Stomach (tissue), 9 donors: ENCODE results near the gene CABLES1. TPM values are rescaled to one million over a fixed set of nuclear protein-coding genes. Genes with fewer than 3 reads are reported as not detected.

Experiments
- DNase-seq, 2 donors: peaks; one replicate each; pipeline versions ENCODE4 v3.0.0 to v3.0.0-alpha.2; 2013 to 2019
- H3K27ac ChIP-seq, 5 donors: fragments of 200-600 bp in 4 of 5; sonication (generic) in 4 of 5; one replicate each; pipeline ENCODE4 v1.5.1; 2013 to 2019; ENCODE audit warnings: mild to moderate bottlenecking in 1 of 5, moderate library complexity in 1 of 5
- H3K27me3 ChIP-seq, 3 donors: fragments of 200-600 bp; sonication (generic); one replicate each; pipeline ENCODE4 v1.5.1; 2017 to 2019; ENCODE audit warnings: mixed run types in 1 of 3
- H3K36me3 ChIP-seq, 4 donors: fragments of 200-600 bp; sonication (generic); 1 replicate in 3 of 4; 2 replicates in 1 of 4; pipeline ENCODE4 v1.5.1; 2016 to 2019
- H3K4me1 ChIP-seq, 4 donors: fragments of 200-600 bp; sonication (generic); one replicate each; pipeline ENCODE4 v1.5.1; 2016 to 2019
- H3K4me3 ChIP-seq, 4 donors: fragments of 200-600 bp; sonication (generic) in 3 of 4; one replicate each; pipeline ENCODE4 v1.5.1; 2016 to 2019; ENCODE audit warnings: mild to moderate bottlenecking in 1 of 4
- H3K9me3 ChIP-seq, 4 donors: fragments of 200-600 bp; sonication (generic); one replicate each; pipeline ENCODE4 v1.5.1; 2016 to 2019
- CTCF ChIP-seq, 7 experiments: fragments of 450-650 bp in 4 of 7; fragments of 200-600 bp in 3 of 7; sonication (generic) in 3 of 7; IDR thresholded peaks; one replicate each; pipeline ENCODE4 v1.5.1; 2016 to 2019; ENCODE audit warnings: antibody characterized with exemption in 7 of 7, control low read depth in 2 of 7, mild to moderate bottlenecking in 1 of 7
- EP300 ChIP-seq: sonication (generic); formaldehyde crosslinking; IDR thresholded peaks from one replicate; pipeline ENCODE4 v1.6.1; 2017; ENCODE audit warnings: antibody characterized with exemption
- POLR2A ChIP-seq, 4 donors: fragments of 450-650 bp; IDR thresholded peaks; one replicate each; pipeline ENCODE4 v1.6.1; 2016; ENCODE audit warnings: antibody characterized with exemption in 4 of 4, control low read depth in 2 of 4, mild to moderate bottlenecking in 1 of 4, moderate library complexity in 1 of 4
- POLR2AphosphoS5 ChIP-seq, 3 donors: sonication (generic); formaldehyde crosslinking; IDR thresholded peaks; one replicate each; pipeline ENCODE4 v1.6.1; 2016; ENCODE audit warnings: antibody characterized with exemption in 3 of 3
- WGBS, 5 donors: extraction: QIAGEN DNeasy Blood & Tissue Kit in 3 of 5; methylation state at CpG; one replicate each; pipeline versions ENCODE4 v1.1.5 to v1.1.7; 2013 to 2018; 5-methylcytosine and 5-hydroxymethylcytosine counted together
- intact Hi-C: fragments of 100-400 bp; cut with DNase I; formaldehyde crosslinking; loops from one replicate; pipeline ENCODE4 v1.15.1; 2023; ENCODE audit warnings: low total_unique reads
- polyA plus RNA-seq, 3 donors: library from polyadenylated mRNA; stranded (reverse); fragments of 200-250 nt; gene quantifications; one replicate each; pipeline ENCODE4 v1.2.3, GENCODE V29; 2013
- total RNA-seq, 5 donors: library from RNA; depleted of rRNA; stranded (reverse); fragments of >200 nt; gene quantifications; one replicate each; pipeline versions ENCODE4 v1.1.0 to v1.2.3, GENCODE V29; 2014 to 2016
- donor health status: healthy with polysubstance abuse.
- donor health status: Bipolar disorder and iron deficiency.
- donor health status: healthy.

The CABLES1 gene
- total and polyA plus RNA-seq, 8 donors: 5.6 to 36.8 (median 18.2) TPM

DNA sequence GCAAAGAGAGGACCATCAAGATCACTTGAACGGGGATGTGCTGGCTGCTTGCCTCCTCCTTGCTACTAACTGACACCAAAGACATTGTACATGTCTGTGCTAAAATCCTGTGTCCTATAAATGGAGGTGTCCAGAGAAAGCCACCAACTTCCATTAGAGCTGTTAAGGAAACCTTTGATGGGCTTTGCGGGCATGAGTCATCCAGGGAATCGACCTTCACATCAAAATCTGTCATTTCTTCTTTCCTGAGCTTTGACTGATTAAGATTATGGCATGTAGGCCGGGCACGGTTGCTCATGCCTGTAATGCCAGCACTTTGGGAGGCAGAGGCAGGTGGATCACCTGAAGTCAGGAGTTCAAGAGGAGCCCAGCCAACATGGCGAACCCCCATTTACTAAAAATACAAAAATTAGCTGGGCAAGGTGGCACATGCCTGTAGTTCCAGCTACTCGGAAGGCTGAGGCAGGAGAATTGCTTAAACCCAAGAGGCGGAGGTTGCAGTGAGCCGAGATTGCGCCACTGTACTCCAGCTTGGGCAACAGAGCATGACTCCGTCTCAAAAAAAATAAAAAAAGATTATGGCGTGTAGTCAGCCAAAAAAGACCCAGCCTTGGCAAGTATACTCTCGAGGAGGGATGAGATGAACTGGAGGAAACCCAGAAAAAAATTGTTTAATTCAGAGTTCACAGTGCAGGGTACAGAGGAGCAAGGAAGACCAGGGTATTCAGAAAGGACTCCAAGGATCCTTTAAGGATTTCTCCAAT lies 115.8 kb downstream of the CABLES1 start:
- H3K4me3 ChIP-seq: no peak overlapping the region
- intact Hi-C loops: no loop called here
- no peaks in the 10 kb centered on the region for H3K9me3 ChIP-seq
- H3K27me3 ChIP-seq: no peaks in the 10 kb centered on the region
- WGBS, 5 donors: 80 to 94% (median 89%) methylated on average over 13 of the region's 13 CpGs
- TF ChIP-seq CTCF (IDR thresholded peaks at IDR 0.05) (no peak), POLR2A (IDR thresholded peaks at IDR 0.05) (no peak), POLR2AphosphoS5 (IDR thresholded peaks at IDR 0.05) (peak in 1 of 3 donors; percentile 15), EP300 (no peak)
- peaks cover 0 to 7% (median 0%) of the 10 kb centered on the region in 4 donors for H3K4me1 ChIP-seq
- no peak for DNase-seq
- peaks cover 9 to 65% (median 56%) of the 10 kb centered on the region in 4 donors for H3K36me3 ChIP-seq
- H3K27ac ChIP-seq: peak overlapping the region in 1 of 5 donors; percentile 30

GRCh38 chr18:23253630-23254029 lies 118.3 kb downstream of the CABLES1 start:
- H3K36me3 ChIP-seq: peaks cover 9 to 72% (median 60%) of the 10 kb centered on the region in 4 donors
- intact Hi-C loops: no loop called here
- H3K4me3 ChIP-seq: no peak overlapping the region
- no peaks in the 10 kb centered on the region for H3K9me3 ChIP-seq
- no peak overlapping the region for H3K27ac ChIP-seq
- TF ChIP-seq CTCF (IDR thresholded peaks at IDR 0.05) (no peak), POLR2A (IDR thresholded peaks at IDR 0.05) (no peak), POLR2AphosphoS5 (IDR thresholded peaks at IDR 0.05) (no peak), EP300 (no peak)
- H3K4me1 ChIP-seq: peaks cover 0 to 11% (median 2%) of the 10 kb centered on the region in 4 donors
- DNase-seq: no peak
- 92 to 95% (median 93%) methylated on average over 12 of the region's 12 CpGs for WGBS, 5 donors
- H3K27me3 ChIP-seq: no peaks in the 10 kb centered on the region

GRCh38 chr18:23257137-23257536 lies 121.9 kb downstream of the CABLES1 start:
- no peak overlapping the region for H3K27ac ChIP-seq
- no peak for TF ChIP-seq POLR2A (IDR thresholded peaks at IDR 0.05)
- DNase-seq: no peak
- H3K4me3 ChIP-seq: no peak overlapping the region
- H3K9me3 ChIP-seq: no peaks in the 10 kb centered on the region
- peaks cover 23 to 30% (median 26%) of the 10 kb centered on the region in 4 donors for H3K4me1 ChIP-seq
- intact Hi-C loops: no loop called here
- WGBS, 5 donors: 89 to 96% (median 93%) methylated on average over 9 of the region's 9 CpGs
- peaks cover 9 to 62% (median 59%) of the 10 kb centered on the region in 4 donors for H3K36me3 ChIP-seq
- H3K27me3 ChIP-seq: no peaks in the 10 kb centered on the region

- no peak for DNase-seq
- Histone ChIP-seq H3K4me3 (no peak overlapping the region), H3K4me1 (peaks cover 23 to 30% (median 26%) of the 10 kb centered on the region in 4 donors), H3K27ac (peak overlapping the region in 2 of 5 donors; percentile 79 to 86), H3K36me3 (peaks cover 9 to 56% (median 52%) of the 10 kb centered on the region in 4 donors), H3K27me3 (no peaks in the 10 kb centered on the region), H3K9me3 (no peaks in the 10 kb centered on the region)
- no peak for TF ChIP-seq EP300
- intact Hi-C loops: no loop called here
- 74 to 87% (median 82%) methylated on average over 25 of the region's 25 CpGs for WGBS, 5 donors
Measured at GRCh38 chr18:23257686-23258565, 122.6 kb downstream of the CABLES1 start.
